GM19452 (cell line): ENCODE measurements around the gene MIB1.

Experiments
- ATAC-seq: cut with Tn5 transposase; IDR thresholded peaks from one replicate; pipeline ENCODE4 v1.9.1; 2021; ENCODE audit not compliant: unreplicated experiment

MIB1 gene

GRCh38 chr18:21868770-21869169 lies 128.2 kb downstream of the MIB1 start:
- no peak for ATAC-seq

- ATAC-seq = no peak
These were observed 149.0 kb downstream of the MIB1 start for GRCh38 chr18:21889570-21889969.

- no peak for ATAC-seq
These were observed 154.2 kb downstream of the MIB1 start for GRCh38 chr18:21894619-21895367.

- no peak for ATAC-seq
These were observed 156.2 kb downstream of the MIB1 start for GRCh38 chr18:21896732-21897336.

- ATAC-seq = no peak
These were observed 157.2 kb downstream of the MIB1 start for GRCh38 chr18:21897811-21898210.

GRCh38 chr18:21900605-21901352 lies 160.2 kb downstream of the MIB1 start:
- no peak for ATAC-seq

- ATAC-seq = no peak
These were observed 160.9 kb downstream of the MIB1 start for GRCh38 chr18:21901423-21901945.

- no peak for ATAC-seq
These were observed 163.1 kb downstream of the MIB1 start for GRCh38 chr18:21903709-21904108.

GRCh38 chr18:21904856-21905255 lies 164.3 kb downstream of the MIB1 start:
- no peak for ATAC-seq

GRCh38 chr18:21907451-21907850 lies 166.9 kb downstream of the MIB1 start:
- no peak for ATAC-seq

- ATAC-seq = no peak
These were observed 168.1 kb downstream of the MIB1 start for GRCh38 chr18:21908711-21909110.

GRCh38 chr18:21910906-21911305 lies 170.3 kb downstream of the MIB1 start:
- no peak for ATAC-seq

GRCh38 chr18:21911551-21911950 lies 171.0 kb downstream of the MIB1 start:
- ATAC-seq = no peak

- ATAC-seq = no peak
These were observed 172.0 kb downstream of the MIB1 start for GRCh38 chr18:21912339-21913239.

GRCh38 chr18:21914739-21915319 lies 174.2 kb downstream of the MIB1 start:
- no peak for ATAC-seq

GRCh38 chr18:21915546-21915945 lies 175.0 kb downstream of the MIB1 start:
- no peak for ATAC-seq

- no peak for ATAC-seq
These were observed 176.0 kb downstream of the MIB1 start for GRCh38 chr18:21916594-21916993.

- no peak for ATAC-seq
These were observed 178.1 kb downstream of the MIB1 start for GRCh38 chr18:21918693-21919092.
